Measurements from ENCODE around the gene ADAMTS14. TPM values are rescaled to one million over a fixed set of nuclear protein-coding genes. Genes with fewer than 3 reads are reported as not detected.

The ADAMTS14 gene
- total RNA-seq, 1 donor from 2014 or later: 1.1 TPM

DNA sequence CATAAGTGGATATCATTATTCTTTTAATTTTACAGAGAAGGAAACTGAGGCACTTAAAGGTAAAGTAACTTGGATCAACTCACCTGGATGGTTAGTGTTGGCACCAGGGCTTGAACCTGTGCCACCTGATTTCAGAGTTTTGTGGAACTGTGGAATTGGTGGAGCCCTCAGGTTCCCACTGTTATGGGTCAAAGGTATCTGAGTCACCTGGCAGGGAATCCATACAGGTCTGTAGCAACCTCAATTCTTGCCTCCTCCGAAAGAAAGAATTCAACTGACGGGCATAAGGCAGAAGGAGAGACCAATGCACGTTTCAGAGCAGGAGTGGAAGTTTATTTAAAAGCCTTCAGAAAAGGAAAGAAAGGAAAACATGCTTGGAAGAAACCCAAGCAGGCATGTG lies 25.2 kb upstream of the ADAMTS14 start:
- Mint-ChIP-seq H3K9me3 (ENCODE audit: unreplicated experiment) (peaks cover 4% of the 10 kb centered on the region), H3K4me3 (ENCODE audit: unreplicated experiment) (no peak overlapping the region)

DNA sequence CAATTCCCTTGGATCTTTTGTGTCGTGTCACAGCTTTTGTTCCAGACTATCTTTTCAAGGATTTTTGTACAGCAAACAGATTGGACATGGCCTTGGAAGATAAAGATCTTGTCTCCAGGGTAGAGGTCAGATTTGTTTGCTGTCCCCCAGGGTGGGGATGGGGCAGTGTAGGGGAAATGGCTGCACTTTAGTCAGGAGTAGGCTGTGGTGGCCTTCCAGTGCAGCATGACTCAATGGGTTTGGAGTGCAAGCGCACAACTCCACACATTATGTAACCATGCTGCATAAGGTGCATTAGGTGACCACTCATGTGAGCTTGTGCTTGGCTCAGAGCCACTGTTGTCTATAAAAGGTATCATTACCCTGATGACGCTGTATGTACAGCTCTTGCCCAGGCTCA lies 23.9 kb upstream of the ADAMTS14 start:
- Mint-ChIP-seq H3K4me3 (ENCODE audit: unreplicated experiment) (no peak overlapping the region), H3K4me1 (ENCODE audit: unreplicated experiment) (no peaks in the 10 kb centered on the region), H3K36me3 (ENCODE audit: low read depth, unreplicated experiment) (peaks cover 25% of the 10 kb centered on the region), H3K9me3 (ENCODE audit: unreplicated experiment) (peaks cover 4% of the 10 kb centered on the region), H3K27ac (ENCODE audit: unreplicated experiment) (no peak overlapping the region), H3K27me3 (ENCODE audit: unreplicated experiment) (peaks cover 2% of the 10 kb centered on the region)
- no peak for DNase-seq (ENCODE audit: low spot score)
- TF ChIP-seq, protein P1, sequence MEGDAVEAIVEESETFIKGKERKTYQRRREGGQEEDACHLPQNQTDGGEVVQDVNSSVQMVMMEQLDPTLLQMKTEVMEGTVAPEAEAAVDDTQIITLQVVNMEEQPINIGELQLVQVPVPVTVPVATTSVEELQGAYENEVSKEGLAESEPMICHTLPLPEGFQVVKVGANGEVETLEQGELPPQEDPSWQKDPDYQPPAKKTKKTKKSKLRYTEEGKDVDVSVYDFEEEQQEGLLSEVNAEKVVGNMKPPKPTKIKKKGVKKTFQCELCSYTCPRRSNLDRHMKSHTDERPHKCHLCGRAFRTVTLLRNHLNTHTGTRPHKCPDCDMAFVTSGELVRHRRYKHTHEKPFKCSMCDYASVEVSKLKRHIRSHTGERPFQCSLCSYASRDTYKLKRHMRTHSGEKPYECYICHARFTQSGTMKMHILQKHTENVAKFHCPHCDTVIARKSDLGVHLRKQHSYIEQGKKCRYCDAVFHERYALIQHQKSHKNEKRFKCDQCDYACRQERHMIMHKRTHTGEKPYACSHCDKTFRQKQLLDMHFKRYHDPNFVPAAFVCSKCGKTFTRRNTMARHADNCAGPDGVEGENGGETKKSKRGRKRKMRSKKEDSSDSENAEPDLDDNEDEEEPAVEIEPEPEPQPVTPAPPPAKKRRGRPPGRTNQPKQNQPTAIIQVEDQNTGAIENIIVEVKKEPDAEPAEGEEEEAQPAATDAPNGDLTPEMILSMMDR (IDR thresholded peaks at IDR 0.05; ENCODE audit: unreplicated experiment): no peak

More for the DNA sequence above, 25.2 kb upstream of the ADAMTS14 start:
- Mint-ChIP-seq H3K36me3 (ENCODE audit: low read depth, unreplicated experiment) (peaks cover 19% of the 10 kb centered on the region), H3K27ac (ENCODE audit: unreplicated experiment) (no peak overlapping the region), H3K27me3 (ENCODE audit: unreplicated experiment) (peaks cover 3% of the 10 kb centered on the region), H3K4me1 (ENCODE audit: unreplicated experiment) (no peaks in the 10 kb centered on the region)
- DNase-seq (ENCODE audit: low spot score): no peak
- TF ChIP-seq, protein P1 (IDR thresholded peaks at IDR 0.05; ENCODE audit: unreplicated experiment): no peak

DNA sequence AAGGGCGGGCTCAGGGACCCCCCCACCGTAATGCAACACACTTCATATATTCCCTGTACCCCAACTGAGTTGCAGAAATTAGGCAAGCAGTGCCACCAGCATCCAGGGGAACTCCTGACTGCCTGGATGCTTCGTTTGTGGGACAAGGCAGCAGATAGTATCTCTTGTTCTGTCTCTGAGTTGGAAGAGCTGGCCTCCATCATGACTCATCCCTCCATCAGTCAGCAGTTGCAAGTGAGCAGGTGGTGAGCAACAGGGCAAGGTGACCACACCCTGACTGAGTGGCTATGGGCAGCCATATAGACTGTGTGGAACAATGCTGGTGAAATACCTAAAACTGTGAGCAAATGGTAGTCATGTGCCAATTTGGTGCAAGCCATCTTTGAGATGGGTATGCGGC lies 22.8 kb upstream of the ADAMTS14 start:
- Mint-ChIP-seq H3K4me3 (ENCODE audit: unreplicated experiment) (no peak overlapping the region), H3K4me1 (ENCODE audit: unreplicated experiment) (no peaks in the 10 kb centered on the region), H3K9me3 (ENCODE audit: unreplicated experiment) (peaks cover 4% of the 10 kb centered on the region), H3K27ac (ENCODE audit: unreplicated experiment) (no peak overlapping the region), H3K27me3 (ENCODE audit: unreplicated experiment) (peaks cover 2% of the 10 kb centered on the region), H3K36me3 (ENCODE audit: low read depth, unreplicated experiment) (peaks cover 25% of the 10 kb centered on the region)
- no peak for DNase-seq (ENCODE audit: low spot score)
- TF ChIP-seq, protein P1 (IDR thresholded peaks at IDR 0.05; ENCODE audit: unreplicated experiment): no peak

DNA sequence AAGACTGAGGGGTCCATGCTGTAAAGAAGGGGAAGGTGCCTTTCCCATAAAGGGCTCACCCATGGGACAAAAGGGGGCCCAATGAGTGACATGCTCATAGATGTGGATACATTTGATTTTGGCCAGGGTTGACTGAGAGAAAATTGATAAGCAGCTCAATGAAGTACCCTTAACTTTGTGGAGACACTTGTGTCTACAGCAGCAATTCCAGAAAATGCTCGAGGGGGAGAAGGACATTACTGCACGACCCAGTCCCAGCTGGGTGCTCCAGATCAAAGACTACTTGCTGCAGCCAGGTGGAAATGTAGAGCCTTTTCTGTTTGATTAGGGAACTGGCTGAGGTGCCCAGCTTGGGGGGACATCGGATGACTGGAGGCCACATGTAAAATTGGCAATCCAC lies 22.2 kb upstream of the ADAMTS14 start:
- no peak for DNase-seq (ENCODE audit: low spot score)
- peaks cover 2% of the 10 kb centered on the region for H3K27me3 Mint-ChIP-seq (ENCODE audit: unreplicated experiment)
- H3K4me3 Mint-ChIP-seq (ENCODE audit: unreplicated experiment): no peak overlapping the region
- peaks cover 25% of the 10 kb centered on the region for H3K36me3 Mint-ChIP-seq (ENCODE audit: low read depth, unreplicated experiment)
- H3K4me1 Mint-ChIP-seq (ENCODE audit: unreplicated experiment): no peaks in the 10 kb centered on the region
- peaks cover 4% of the 10 kb centered on the region for H3K9me3 Mint-ChIP-seq (ENCODE audit: unreplicated experiment)
- no peak overlapping the region for H3K27ac Mint-ChIP-seq (ENCODE audit: unreplicated experiment)
- TF ChIP-seq, protein P1 (IDR thresholded peaks at IDR 0.05; ENCODE audit: unreplicated experiment): no peak

DNA sequence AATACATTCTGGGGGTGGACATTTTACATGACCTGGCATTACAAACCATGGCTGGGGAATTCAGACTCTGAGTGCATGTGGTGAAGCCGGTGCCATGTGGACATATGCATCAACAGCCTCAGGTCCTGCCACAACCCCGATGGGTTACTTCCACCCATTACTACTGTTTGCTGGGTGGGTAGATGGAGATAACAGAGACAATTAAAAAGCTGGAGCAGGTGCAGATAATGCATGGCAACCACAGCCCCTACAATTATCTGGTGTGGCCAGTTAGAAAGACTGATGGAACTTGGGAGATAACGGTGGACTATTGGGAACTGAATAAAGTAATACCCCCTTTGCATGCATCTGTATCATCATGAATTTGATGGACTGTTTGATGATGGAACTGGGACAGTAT lies 21.6 kb upstream of the ADAMTS14 start:
- peaks cover 2% of the 10 kb centered on the region for H3K27me3 Mint-ChIP-seq (ENCODE audit: unreplicated experiment)
- no peak for DNase-seq (ENCODE audit: low spot score)
- no peaks in the 10 kb centered on the region for H3K4me1 Mint-ChIP-seq (ENCODE audit: unreplicated experiment)
- H3K36me3 Mint-ChIP-seq (ENCODE audit: low read depth, unreplicated experiment): peaks cover 25% of the 10 kb centered on the region
- TF ChIP-seq, protein P1 (IDR thresholded peaks at IDR 0.05; ENCODE audit: unreplicated experiment): no peak
- H3K4me3 Mint-ChIP-seq (ENCODE audit: unreplicated experiment): no peak overlapping the region
- H3K27ac Mint-ChIP-seq (ENCODE audit: unreplicated experiment): no peak overlapping the region
- H3K9me3 Mint-ChIP-seq (ENCODE audit: unreplicated experiment): peaks cover 4% of the 10 kb centered on the region
